NCI-H187 treated with DMSO at 0.1 percent for 48 hours (cell line): ENCODE measurements around the gene RETSAT.
"Not testable (repeated sequence)": the region's sequence is repeated elsewhere in the genome, so short reads cannot be mapped to it uniquely, and the experiment has no call there.

Source experiments
- DNase-seq: peaks from one replicate; lab custom pipeline; 2025; lab: John Stamatoyannopoulos, UW

The RETSAT gene

GRCh38 chr2:85378257-85378656, 23.9 kb upstream of the RETSAT start:
- no peak for DNase-seq

DNA sequence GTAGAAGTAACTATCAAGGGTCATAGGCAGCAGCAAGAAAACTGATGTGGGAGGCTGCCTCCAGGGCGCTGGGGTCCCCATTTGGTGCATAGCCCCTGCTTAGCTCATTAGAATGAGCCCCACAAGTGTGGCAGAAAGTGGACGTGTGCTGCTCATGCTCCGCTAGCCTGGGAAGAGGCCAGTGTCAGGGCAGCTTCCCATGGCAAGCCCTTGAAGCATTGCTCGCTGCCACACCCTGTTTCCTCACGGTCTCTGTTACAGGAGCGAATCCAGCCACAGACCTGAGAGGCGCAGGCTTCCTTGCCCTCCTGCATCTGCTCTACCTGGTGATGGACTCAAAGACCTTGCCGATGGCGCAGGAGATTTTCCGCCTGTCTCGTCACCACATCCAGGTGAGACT, 22.8 kb upstream of the RETSAT start:
- no peak for DNase-seq

DNA sequence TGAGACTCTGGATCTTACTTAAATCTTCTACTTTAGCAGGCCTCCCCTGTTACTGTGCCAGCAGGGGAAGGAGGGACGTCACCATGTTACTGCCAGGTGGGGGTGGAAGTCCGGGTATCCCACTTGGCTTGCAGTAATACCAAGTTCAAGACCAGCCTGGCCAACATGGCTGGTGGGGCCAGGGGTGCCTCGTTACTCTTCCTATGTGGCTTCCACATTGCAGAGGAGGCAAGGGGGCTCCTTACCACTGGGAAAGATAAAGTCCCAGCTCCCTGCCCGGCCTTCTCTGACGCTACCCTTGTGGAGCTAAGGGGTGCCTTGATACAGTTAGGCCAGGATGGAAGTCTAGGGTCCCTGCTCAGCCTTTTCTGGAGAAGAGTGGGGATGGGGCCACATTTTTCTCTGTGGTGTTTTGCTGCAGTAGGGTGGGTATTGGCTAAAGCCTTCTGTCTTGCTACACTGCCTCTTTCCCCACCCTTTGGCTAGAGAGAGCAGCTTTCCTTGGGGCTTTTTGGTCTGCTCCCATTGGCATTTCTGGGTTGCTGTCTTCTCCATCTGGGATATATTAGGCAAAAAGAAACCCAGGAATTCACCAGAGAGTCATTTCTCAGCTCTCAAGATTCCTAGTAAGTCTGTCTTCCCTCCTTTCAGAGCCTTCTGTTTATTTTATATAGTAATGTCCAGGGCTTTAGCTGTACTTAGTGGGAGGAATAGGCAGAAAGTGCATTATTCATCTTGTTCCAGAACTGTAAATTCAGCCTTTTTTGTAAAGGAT, 22.1 kb upstream of the RETSAT start:
- no peak for DNase-seq

GRCh38 chr2:85371045-85371444, 16.7 kb upstream of the RETSAT start:
- no peak for DNase-seq

- DNase-seq, result no peak
These were observed 15.2 kb upstream of the RETSAT start for GRCh38 chr2:85369500-85369899.

DNA sequence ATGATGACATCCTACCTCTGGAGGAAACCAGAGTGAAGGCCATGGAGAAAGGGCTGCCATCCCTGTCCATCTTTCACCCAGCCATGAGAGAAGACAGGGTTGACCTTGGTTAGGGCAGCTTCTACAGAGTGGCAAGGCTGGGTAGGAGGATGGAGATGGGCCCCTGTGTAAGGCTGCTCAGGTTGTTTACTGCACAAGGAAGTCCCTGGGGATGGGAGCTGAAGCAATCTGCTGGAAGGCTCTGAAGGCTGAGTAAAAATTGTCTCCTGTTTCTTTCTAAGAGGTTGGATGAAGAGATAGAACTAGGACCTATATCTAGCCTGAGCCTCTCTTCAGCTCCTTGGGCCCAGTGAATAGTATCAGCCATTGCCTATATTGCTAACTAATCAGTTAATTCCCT, 14.6 kb upstream of the RETSAT start:
- DNase-seq, result no peak

DNA sequence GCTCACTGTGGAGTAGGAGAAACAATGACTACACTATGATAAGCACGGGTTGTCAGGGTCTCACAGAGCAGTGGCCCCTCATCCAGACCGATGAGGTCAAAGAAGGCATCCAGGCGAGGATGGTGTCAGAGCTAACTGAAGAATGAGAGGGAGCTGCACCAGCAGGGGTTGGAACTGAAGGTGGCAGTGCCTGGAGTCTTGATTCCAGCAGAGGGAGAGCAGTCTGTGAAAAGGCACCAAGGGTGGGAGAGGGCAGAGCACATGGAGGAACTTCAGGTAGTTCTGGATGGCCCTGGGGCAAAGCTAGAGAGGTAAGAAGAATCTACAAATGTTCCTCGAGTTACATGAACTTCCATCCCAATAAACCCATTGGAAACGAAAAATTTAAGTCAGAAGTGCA, 12.9 kb upstream of the RETSAT start:
- DNase-seq, result no peak

DNA sequence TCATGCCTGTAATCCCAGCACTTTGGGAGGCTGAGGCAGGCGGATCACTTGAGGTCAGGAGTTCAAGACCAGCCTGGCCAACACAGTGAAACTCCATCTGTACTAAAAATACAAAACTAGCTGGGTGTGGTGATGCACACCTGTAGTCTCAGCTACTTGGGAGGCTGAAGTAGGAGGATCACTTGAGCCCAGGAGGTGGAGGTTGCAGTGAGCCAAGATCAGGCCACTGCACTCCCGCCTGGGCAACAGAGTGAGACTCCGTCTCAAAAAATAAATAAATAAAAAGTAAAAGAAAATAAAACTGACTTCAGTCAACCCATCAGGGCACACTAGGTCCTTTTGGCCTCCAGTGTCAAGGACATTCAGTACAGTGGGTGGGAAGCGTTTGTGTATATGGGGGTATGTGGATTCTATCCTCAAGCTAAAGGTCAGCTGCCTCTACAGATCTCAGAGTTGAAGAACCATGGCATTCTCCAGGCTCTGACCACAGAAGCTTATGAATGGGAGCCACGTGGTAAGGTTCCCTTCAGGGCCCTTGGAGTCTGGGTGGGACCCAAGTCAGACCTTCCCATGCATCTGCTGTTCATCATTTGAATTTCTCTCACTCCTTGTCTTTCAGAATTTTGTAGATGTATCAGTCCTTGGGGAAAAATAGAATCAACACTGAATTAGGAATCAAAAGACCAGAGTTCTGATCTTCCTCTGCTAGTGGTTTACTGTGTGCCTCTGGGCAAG, 8.5 kb upstream of the RETSAT start:
- not testable (repeated sequence) for DNase-seq

- no peak for DNase-seq
These were observed 3.4 kb upstream of the RETSAT start for GRCh38 chr2:85357736-85358135.

- DNase-seq, result no peak
These were observed 1.9 kb upstream of the RETSAT start for GRCh38 chr2:85356186-85356585.

GRCh38 chr2:85355521-85355920, 1.2 kb upstream of the RETSAT start:
- DNase-seq, result no peak

DNA sequence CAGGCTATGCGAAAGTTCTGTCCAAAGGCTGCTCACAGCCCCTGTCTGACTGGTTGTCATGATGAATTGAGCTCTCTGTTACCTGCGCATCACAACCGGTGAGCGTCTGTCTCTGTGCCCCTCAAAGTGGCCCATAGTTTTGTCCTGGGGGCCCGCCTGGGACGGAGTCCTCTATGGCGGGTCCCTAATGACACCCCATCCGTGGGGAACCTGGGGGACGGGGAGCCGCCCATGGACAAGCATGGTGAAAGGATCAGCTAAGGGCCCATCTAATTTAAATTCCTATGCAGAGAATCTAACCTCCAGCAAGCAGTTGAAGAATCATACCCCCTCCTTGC, 714 bp upstream of the RETSAT start:
- DNase-seq, result no peak

- DNase-seq, result no peak
These were observed 447 bp downstream of the RETSAT start for GRCh38 chr2:85353876-85354285.

GRCh38 chr2:85347599-85347998, 6.7 kb downstream of the RETSAT start:
- DNase-seq, result no peak

DNA sequence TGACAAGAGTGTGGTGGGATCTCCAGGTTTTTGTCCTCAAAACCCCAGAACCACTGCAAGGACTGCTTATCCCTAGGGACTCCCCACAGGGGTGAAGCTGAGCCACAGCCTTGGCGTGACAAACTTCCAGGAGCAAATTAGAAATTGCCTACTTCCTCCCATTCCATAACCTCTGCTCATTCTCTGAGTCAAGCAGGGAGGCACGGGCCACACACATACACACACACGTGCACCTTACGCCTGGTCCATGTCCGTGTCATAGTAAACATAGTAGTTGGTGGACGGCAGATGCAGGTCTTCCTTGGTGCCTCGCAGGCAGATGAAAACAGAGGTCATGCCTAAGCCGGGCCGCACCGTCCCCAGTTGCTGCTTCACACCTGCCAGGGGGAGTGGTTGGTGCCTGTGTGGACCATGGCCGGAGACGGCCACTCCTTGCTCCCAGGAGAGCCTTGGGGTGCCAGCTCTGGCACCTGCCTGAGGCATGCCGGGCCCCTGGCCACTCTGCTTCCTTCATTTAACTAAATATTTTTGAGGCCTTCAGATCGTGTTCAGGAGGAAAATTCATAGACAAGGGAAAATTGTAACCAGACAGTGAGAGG, 9.9 kb downstream of the RETSAT start:
- no peak for DNase-seq

DNA sequence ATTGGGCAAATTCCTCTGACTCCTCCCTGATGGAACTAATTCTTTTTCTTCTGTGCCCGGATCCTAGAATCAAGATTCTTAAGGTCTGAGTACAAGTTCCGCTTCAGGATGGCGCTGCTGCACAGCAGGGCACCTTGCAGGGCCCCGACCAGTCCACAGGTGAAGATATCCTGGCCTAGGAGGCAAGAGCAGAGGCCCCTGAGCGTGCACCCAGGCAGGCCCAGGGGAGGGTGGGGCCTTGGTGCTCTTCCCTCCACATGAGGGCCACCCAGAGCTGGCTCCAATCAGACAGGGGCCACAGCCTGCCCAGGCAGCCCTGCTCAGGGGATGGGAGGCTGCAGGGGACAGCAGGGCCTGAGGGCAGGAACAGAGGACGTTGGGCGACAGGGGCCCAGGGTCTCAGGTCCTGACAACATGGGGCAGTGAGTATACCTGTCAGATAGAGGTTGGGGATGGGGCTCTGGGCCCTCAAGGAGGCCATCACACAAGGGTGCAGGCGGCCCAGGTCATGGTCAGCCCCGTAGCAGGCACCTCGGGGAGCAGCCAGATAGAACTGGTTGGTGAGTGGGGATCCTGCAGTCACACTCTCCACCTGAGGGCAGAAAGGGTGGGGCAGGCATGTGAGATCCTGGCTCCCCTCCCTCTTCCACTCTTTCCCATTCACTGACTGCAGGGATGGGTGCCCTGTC, 11.0 kb downstream of the RETSAT start:
- DNase-seq, result not testable (repeated sequence)

DNA sequence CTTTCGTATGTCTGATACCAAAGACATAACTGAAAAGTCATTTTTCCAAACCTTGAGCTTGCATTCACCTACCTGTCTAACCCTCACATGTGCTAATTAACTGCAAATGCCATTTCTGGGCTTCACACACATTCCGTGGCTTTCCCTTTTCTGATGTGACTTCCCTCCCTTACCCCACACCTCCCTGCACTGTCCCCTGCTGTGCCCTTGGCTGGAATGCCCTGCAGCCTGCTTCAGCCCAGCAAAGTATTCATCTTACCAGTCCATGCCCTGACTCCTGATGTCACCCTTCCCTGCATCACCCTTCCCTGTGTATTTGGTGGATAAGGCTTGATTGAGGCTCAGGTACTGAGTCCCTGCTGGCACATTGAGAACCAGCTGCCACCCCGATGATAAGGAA, 12.2 kb downstream of the RETSAT start:
- no peak for DNase-seq

DNA sequence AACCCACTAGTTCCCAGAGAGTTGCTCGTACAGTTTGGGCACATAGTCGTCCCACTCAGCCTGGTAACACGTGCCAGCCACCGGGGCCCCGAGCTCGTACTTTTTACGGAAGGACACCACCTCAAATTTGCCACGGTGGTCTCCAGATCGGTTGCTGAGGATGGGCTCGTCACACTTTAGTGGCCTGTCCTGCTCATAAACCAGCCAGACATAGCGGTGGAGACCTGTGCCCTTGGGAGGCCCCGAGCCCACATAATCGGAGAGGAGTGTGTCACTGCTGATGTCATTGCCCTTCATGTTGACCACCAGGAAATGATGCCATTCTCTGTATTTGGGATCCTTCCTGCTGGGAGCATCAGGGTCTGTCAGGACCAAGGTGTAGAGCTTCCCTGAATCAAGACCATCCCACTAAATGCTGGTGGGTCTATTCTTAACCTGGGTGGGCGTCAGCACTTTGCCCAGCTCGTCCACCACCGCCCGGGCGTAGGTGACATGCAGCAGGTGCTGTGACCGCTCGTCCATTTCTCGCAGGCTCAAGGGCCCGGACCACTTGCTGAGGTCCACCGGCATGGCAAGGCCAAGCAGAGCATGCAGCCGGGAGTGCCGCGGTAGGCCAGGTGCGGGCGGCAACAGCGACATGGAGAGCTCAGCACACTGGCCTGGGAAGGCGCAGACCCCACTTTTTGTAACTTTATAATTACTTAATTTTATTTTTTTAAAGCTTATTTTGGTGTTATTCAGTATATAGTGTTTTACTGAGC, 12.9 kb downstream of the RETSAT start:
- DNase-seq, result no peak

DNA sequence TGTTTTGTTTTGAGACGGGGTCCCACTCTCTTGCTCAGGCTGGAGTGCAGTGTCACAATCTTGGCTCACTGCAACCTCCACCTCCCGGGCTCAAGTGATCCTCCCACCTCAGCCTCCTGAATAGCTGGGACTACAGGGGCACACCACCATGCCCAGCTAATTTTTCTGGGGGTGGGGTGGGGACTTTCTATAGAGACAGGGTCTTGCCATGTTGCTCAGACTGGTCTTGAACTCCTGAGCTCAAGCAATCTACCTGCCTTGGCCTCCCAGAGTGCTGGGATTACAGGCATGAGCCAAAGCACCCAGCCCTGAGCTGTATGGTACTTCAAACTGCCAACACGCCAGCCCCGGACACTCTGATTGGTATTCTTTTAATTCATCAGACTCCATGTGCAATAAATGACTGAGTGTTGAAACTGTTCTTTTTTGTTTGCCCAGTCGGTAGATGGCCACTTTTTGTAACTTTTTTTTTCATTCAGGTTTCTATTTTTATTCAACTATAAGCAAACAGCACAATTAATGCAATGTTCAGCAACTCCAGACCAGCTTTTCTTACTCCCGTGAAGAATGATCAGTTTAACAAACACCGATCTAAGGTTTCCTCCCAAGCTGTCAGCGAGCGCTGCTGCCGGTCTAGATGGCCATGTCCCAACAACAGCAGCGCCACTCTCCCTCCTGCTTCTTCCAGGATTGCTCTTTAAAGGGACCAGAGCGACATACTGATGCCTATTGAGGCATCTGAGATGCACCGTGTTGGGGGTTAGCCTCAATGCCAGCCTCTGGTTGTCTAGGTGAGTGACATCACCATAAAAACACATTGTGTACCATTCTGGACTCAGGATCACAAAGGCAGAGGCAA, 14.1 kb downstream of the RETSAT start:
- DNase-seq, result no peak

DNA sequence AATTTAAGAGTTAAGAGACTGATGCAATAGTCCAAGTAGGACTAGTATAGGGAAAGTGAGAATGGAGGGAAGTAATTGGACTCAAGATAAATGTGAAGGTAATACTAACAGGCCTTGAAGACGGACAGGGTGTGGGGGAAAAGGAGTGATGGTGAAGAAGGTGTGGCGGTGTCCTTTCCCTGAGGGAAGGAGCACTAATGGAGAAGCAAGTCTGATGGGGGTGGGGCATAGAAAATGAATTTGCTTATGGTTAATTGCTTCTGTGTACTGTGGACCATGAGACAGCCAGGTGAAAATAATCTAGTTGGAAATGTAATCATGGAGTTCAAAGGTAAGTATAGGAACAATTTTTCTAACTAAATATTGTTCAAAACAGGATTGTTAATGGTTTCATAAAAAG, 19.4 kb downstream of the RETSAT start:
- no peak for DNase-seq

DNA sequence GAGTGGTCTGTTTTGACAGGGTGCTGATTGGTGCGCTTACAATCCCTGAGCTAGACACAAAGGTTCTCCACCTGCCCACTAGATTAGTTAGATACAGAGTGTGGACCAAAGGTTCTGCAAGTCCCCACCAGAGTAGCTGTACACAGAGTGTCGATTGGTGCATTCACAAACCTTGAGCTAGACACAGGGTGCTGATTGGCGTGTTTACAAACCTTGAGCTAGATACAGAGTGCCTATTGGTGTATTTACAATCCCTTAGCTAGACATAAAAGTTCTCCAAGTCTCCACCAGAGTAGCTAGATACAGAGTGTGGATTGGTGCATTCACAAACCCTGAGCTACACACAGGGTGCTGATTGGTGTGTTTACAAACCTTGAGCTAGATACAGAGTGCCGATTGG, 20.5 kb downstream of the RETSAT start:
- not testable (repeated sequence) for DNase-seq
